ENCODE results near the gene SYPL2.

- TF ChIP-seq YY1 (IDR thresholded peaks at IDR 0.05; ENCODE audit: low read depth, low read length) (no peak), TCF12 (IDR thresholded peaks at IDR 0.05; ENCODE audit: low read depth, low read length) (no peak), CTCF (IDR thresholded peaks at IDR 0.05; ENCODE audit: control extremely low read depth in 1 of 3, insufficient read depth in 1 of 3, low read depth in 1 of 3, low read length in 3 of 3) (no peak), CHD2 (IDR thresholded peaks at IDR 0.05; ENCODE audit: low read length) (no peak), POLR2A (IDR thresholded peaks at IDR 0.05; ENCODE audit: control extremely low read depth in 1 of 2, low read depth in 2 of 2, low read length in 2 of 2) (no peak), ZNF274 (IDR thresholded peaks at IDR 0.05; ENCODE audit: borderline replicate concordance, extremely low read depth, low read length) (no peak), GABPA (IDR thresholded peaks at IDR 0.05; ENCODE audit: borderline replicate concordance, insufficient read depth, low read length) (no peak), JUND (IDR thresholded peaks at IDR 0.05; ENCODE audit: low read length) (no peak), POLR2AphosphoS5 (IDR thresholded peaks at IDR 0.05; ENCODE audit: low read depth, low read length) (no peak), EZH2 (IDR thresholded peaks at IDR 0.05; ENCODE audit: low read depth, low read length, severe bottlenecking) (no peak), SIRT6 (IDR thresholded peaks at IDR 0.05; ENCODE audit: low read length) (no peak), TAF1 (IDR thresholded peaks at IDR 0.05; ENCODE audit: low read depth, low read length) (no peak), RAD21 (IDR thresholded peaks at IDR 0.05 in 1 of 2, conservative IDR thresholded peaks at IDR 0.05 in 1 of 2; ENCODE audit: low read depth in 2 of 2, low read length in 2 of 2) (no peak), RBBP5 (IDR thresholded peaks at IDR 0.05; ENCODE audit: borderline replicate concordance, low read depth, low read length) (no peak)
These were observed 34.0 kb upstream of the SYPL2 start for GRCh38 chr1:109432336-109432735.
